ENCODE measurements around the gene GAS2L3. TPM values are rescaled to one million over a fixed set of nuclear protein-coding genes. Genes with fewer than 3 reads are reported as not detected.
"Not testable (repeated sequence)": the region's sequence is repeated elsewhere in the genome, so short reads cannot be mapped to it uniquely, and the experiment has no call there.

GAS2L3 gene
- total and polyA plus RNA-seq, 3 experiments from 2014 or later: 0.42 to 0.75 TPM; not detected in 1

GRCh38 chr12:100612606-100613005 lies 39.1 kb downstream of the GAS2L3 start:
- Histone ChIP-seq H3K27me3 (ENCODE audit: insufficient read depth, low read length, poor library complexity, severe bottlenecking) (no peaks in the 10 kb centered on the region), H3K36me3 (ENCODE audit: insufficient read depth, low read length) (no peaks in the 10 kb centered on the region), H3K9me3 (ENCODE audit: low read length) (no peaks in the 10 kb centered on the region), H3K27ac (ENCODE audit: low read depth, low read length) (no peak overlapping the region), H3K4me3 (ENCODE audit: low read length) (no peak overlapping the region), H3K4me1 (ENCODE audit: insufficient read depth, low read length) (no peaks in the 10 kb centered on the region)
- Mint-ChIP-seq H3K9me3 (peaks cover 0 to 5% (median 0%) of the 10 kb centered on the region in 5 donors), H3K4me1 (no peaks in the 10 kb centered on the region), H3K27ac (no peak overlapping the region), H3K4me3 (no peak overlapping the region), H3K36me3 (no peaks in the 10 kb centered on the region), H3K27me3 (peaks cover 0 to 2% of the 10 kb centered on the region in 2 donors)
- POLR2A ChIA-PET: no interaction called here
- DNase-seq: no peak
- CTCF ChIA-PET: no interaction called here

- Histone ChIP-seq H3K36me3 (ENCODE audit: insufficient read depth, low read length) (no peaks in the 10 kb centered on the region), H3K27me3 (ENCODE audit: insufficient read depth, low read length, poor library complexity, severe bottlenecking) (no peaks in the 10 kb centered on the region), H3K27ac (ENCODE audit: low read depth, low read length) (no peak overlapping the region), H3K9me3 (ENCODE audit: low read length) (no peaks in the 10 kb centered on the region), H3K4me1 (ENCODE audit: insufficient read depth, low read length) (no peaks in the 10 kb centered on the region), H3K4me3 (ENCODE audit: low read length) (no peak overlapping the region)
- DNase-seq: no peak
- peaks cover 0 to 1% (median 0%) of the 10 kb centered on the region in 3 donors for H3K4me1 Mint-ChIP-seq
- ChIA-PET POLR2A (no interaction called here), CTCF (no interaction called here)
- H3K27ac Mint-ChIP-seq: no peak overlapping the region
- no peaks in the 10 kb centered on the region for H3K36me3 Mint-ChIP-seq
- no peaks in the 10 kb centered on the region for H3K9me3 Mint-ChIP-seq
- H3K4me3 Mint-ChIP-seq: no peak overlapping the region
- H3K27me3 Mint-ChIP-seq: no peaks in the 10 kb centered on the region
These were observed 51.1 kb downstream of the GAS2L3 start for GRCh38 chr12:100624571-100624970.

DNA sequence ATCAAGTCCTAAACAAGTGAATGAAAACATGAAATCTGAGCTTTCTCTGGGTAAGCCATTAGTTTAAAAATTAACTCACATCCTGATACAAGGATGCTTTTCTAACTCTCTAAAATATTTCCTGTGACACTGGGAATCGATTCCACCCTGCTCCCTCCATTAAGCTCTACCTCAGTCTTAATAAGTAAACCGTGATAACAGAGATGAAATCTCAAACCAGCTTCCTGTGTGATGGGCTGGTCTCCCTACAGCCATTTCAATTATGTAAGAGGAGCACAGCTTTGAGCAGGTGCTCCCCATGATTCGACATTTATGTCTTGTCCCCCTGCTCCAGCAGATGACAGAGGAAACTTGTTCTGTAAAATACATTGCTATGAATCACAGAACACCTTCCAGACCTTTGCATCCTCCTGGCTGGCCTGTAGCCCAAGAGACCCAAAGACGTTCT lies 59.0 kb downstream of the GAS2L3 start:
- Mint-ChIP-seq H3K27ac (no peak overlapping the region), H3K4me3 (no peak overlapping the region), H3K27me3 (peaks cover 0 to 3% of the 10 kb centered on the region in 2 donors), H3K36me3 (no peaks in the 10 kb centered on the region), H3K9me3 (peaks cover 0 to 2% (median 0%) of the 10 kb centered on the region in 5 donors), H3K4me1 (no peaks in the 10 kb centered on the region)
- no peak for DNase-seq
- H3K36me3 ChIP-seq (ENCODE audit: insufficient read depth, low read length): no peaks in the 10 kb centered on the region
- H3K27me3 ChIP-seq (ENCODE audit: insufficient read depth, low read length, poor library complexity, severe bottlenecking): no peaks in the 10 kb centered on the region
- no peak overlapping the region for H3K27ac ChIP-seq (ENCODE audit: low read depth, low read length)
- POLR2A ChIA-PET: no interaction called here
- CTCF ChIA-PET: no interaction called here
- H3K4me1 ChIP-seq (ENCODE audit: insufficient read depth, low read length): no peaks in the 10 kb centered on the region
- H3K4me3 ChIP-seq (ENCODE audit: low read length): no peak overlapping the region
- H3K9me3 ChIP-seq (ENCODE audit: low read length): no peaks in the 10 kb centered on the region

- H3K9me3 Mint-ChIP-seq; H3K27me3 ChIP-seq (ENCODE audit: insufficient read depth, low read length, poor library complexity, severe bottlenecking); H3K27ac Mint-ChIP-seq; H3K4me3 ChIP-seq (ENCODE audit: low read length); CTCF ChIA-PET; POLR2A ChIA-PET; DNase-seq; H3K36me3 ChIP-seq (ENCODE audit: insufficient read depth, low read length); H3K9me3 ChIP-seq (ENCODE audit: low read length); H3K4me3 Mint-ChIP-seq; H3K4me1 Mint-ChIP-seq; H3K27ac ChIP-seq (ENCODE audit: low read depth, low read length); H3K36me3 Mint-ChIP-seq; H3K27me3 Mint-ChIP-seq; H3K4me1 ChIP-seq (ENCODE audit: insufficient read depth, low read length): not testable (repeated sequence)
These were observed 59.8 kb downstream of the GAS2L3 start for GRCh38 chr12:100633082-100633785.

GRCh38 chr12:100643246-100643645 lies 69.8 kb downstream of the GAS2L3 start:
- Mint-ChIP-seq H3K9me3 (peaks cover 0 to 6% (median 4%) of the 10 kb centered on the region in 5 donors), H3K27me3 (peaks cover 0 to 1% of the 10 kb centered on the region in 2 donors), H3K4me1 (no peaks in the 10 kb centered on the region), H3K27ac (no peak overlapping the region), H3K36me3 (no peaks in the 10 kb centered on the region), H3K4me3 (no peak overlapping the region)
- Histone ChIP-seq H3K36me3 (ENCODE audit: insufficient read depth, low read length) (no peaks in the 10 kb centered on the region), H3K4me1 (ENCODE audit: insufficient read depth, low read length) (no peaks in the 10 kb centered on the region), H3K4me3 (ENCODE audit: low read length) (no peak overlapping the region), H3K27ac (ENCODE audit: low read depth, low read length) (no peak overlapping the region), H3K27me3 (ENCODE audit: insufficient read depth, low read length, poor library complexity, severe bottlenecking) (no peaks in the 10 kb centered on the region), H3K9me3 (ENCODE audit: low read length) (no peaks in the 10 kb centered on the region)
- ChIA-PET CTCF (no interaction called here), POLR2A (no interaction called here)
- no peak for DNase-seq

DNA sequence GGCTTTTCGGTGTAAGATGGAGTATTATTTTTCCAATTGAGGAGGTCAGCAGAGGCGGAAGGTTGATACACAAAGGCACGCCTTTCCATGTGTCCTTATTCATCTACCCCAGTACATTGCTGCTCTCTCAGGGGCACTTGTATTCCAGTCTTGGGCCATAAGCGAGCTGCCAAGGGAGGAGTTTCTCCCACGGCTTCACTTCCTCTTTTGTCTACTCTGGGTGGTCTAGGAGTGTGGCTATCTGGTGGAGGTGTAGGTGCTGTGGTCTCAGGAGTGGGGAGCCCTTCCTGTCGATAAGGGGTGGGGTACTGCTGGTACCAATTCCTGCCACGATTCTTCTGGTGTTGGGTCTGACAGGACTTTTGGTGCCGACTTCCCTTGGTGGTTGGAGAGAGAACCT lies 73.4 kb downstream of the GAS2L3 start:
- Histone ChIP-seq H3K9me3 (ENCODE audit: low read length) (no peaks in the 10 kb centered on the region), H3K4me3 (ENCODE audit: low read length) (no peak overlapping the region), H3K4me1 (ENCODE audit: insufficient read depth, low read length) (no peaks in the 10 kb centered on the region), H3K27me3 (ENCODE audit: insufficient read depth, low read length, poor library complexity, severe bottlenecking) (no peaks in the 10 kb centered on the region), H3K36me3 (ENCODE audit: insufficient read depth, low read length) (no peaks in the 10 kb centered on the region), H3K27ac (ENCODE audit: low read depth, low read length) (no peak overlapping the region)
- Mint-ChIP-seq H3K27ac (no peak overlapping the region), H3K4me3 (no peak overlapping the region), H3K4me1 (no peaks in the 10 kb centered on the region), H3K27me3 (peaks cover 0 to under 1% of the 10 kb centered on the region in 2 donors), H3K36me3 (peaks cover 0 to 1% (median 0%) of the 10 kb centered on the region in 3 donors), H3K9me3 (peaks cover 0 to 5% (median 4%) of the 10 kb centered on the region in 5 donors)
- POLR2A ChIA-PET: no interaction called here
- CTCF ChIA-PET: no interaction called here
- no peak for DNase-seq

GRCh38 chr12:100651108-100651507 lies 77.6 kb downstream of the GAS2L3 start:
- no peak overlapping the region for H3K27ac Mint-ChIP-seq
- H3K9me3 Mint-ChIP-seq: peaks cover 0 to 6% (median 0%) of the 10 kb centered on the region in 5 donors
- DNase-seq: no peak
- no peaks in the 10 kb centered on the region for H3K9me3 ChIP-seq (ENCODE audit: low read length)
- CTCF ChIA-PET: no interaction called here
- no peak overlapping the region for H3K27ac ChIP-seq (ENCODE audit: low read depth, low read length)
- no peaks in the 10 kb centered on the region for H3K4me1 ChIP-seq (ENCODE audit: insufficient read depth, low read length)
- POLR2A ChIA-PET: no interaction called here
- H3K36me3 Mint-ChIP-seq: peaks cover 0 to 4% (median 0%) of the 10 kb centered on the region in 3 donors
- H3K4me3 ChIP-seq (ENCODE audit: low read length): no peak overlapping the region
- no peak overlapping the region for H3K4me3 Mint-ChIP-seq
- H3K4me1 Mint-ChIP-seq: no peaks in the 10 kb centered on the region
- H3K36me3 ChIP-seq (ENCODE audit: insufficient read depth, low read length): no peaks in the 10 kb centered on the region
- H3K27me3 ChIP-seq (ENCODE audit: insufficient read depth, low read length, poor library complexity, severe bottlenecking): no peaks in the 10 kb centered on the region
- peaks cover 3 to 8% of the 10 kb centered on the region in 2 donors for H3K27me3 Mint-ChIP-seq

GRCh38 chr12:100651694-100652093 lies 78.2 kb downstream of the GAS2L3 start:
- Histone ChIP-seq H3K27ac (ENCODE audit: low read depth, low read length) (no peak overlapping the region), H3K36me3 (ENCODE audit: insufficient read depth, low read length) (no peaks in the 10 kb centered on the region), H3K27me3 (ENCODE audit: insufficient read depth, low read length, poor library complexity, severe bottlenecking) (no peaks in the 10 kb centered on the region), H3K4me3 (ENCODE audit: low read length) (no peak overlapping the region), H3K9me3 (ENCODE audit: low read length) (no peaks in the 10 kb centered on the region), H3K4me1 (ENCODE audit: insufficient read depth, low read length) (no peaks in the 10 kb centered on the region)
- POLR2A ChIA-PET: no interaction called here
- CTCF ChIA-PET: no interaction called here
- no peak overlapping the region for H3K27ac Mint-ChIP-seq
- H3K4me3 Mint-ChIP-seq: no peak overlapping the region
- H3K4me1 Mint-ChIP-seq: no peaks in the 10 kb centered on the region
- peaks cover 0 to 6% (median 0%) of the 10 kb centered on the region in 5 donors for H3K9me3 Mint-ChIP-seq
- H3K36me3 Mint-ChIP-seq: peaks cover 0 to 4% (median 0%) of the 10 kb centered on the region in 3 donors
- DNase-seq: no peak
- H3K27me3 Mint-ChIP-seq: peaks cover 3 to 8% of the 10 kb centered on the region in 2 donors

Measured in CD8-positive, alpha-beta memory T cell (primary cell).